Measurements from ENCODE around the gene COCH.
A peak's percentile ranks its signal among the peaks of the same experiment; 100 is the strongest.

The COCH gene

DNA sequence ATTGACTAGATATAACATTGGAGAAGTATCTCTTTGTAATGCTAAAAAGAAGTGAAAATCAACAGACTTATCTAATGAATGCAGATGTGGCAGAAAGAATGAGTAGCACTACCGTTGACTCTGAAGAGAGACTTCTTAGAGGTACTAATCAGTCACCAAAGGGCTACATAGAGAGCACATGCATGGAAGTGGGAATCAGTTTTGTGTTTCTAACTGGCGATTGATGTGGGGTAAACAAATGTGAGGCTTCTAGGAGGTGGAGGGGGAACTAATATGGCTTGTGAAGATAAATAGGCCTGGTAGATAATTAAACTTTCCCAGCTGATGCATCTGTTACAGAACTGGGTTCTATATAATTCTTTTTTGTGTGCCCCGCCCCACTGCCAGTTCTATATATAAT is 10.5 kb downstream of the COCH start:
- TF ChIP-seq, protein P1, sequence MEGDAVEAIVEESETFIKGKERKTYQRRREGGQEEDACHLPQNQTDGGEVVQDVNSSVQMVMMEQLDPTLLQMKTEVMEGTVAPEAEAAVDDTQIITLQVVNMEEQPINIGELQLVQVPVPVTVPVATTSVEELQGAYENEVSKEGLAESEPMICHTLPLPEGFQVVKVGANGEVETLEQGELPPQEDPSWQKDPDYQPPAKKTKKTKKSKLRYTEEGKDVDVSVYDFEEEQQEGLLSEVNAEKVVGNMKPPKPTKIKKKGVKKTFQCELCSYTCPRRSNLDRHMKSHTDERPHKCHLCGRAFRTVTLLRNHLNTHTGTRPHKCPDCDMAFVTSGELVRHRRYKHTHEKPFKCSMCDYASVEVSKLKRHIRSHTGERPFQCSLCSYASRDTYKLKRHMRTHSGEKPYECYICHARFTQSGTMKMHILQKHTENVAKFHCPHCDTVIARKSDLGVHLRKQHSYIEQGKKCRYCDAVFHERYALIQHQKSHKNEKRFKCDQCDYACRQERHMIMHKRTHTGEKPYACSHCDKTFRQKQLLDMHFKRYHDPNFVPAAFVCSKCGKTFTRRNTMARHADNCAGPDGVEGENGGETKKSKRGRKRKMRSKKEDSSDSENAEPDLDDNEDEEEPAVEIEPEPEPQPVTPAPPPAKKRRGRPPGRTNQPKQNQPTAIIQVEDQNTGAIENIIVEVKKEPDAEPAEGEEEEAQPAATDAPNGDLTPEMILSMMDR (IDR thresholded peaks at IDR 0.05; ENCODE audit: low read depth, low read length) = no peak
- no peak overlapping the region for H3K4me3 ChIP-seq (replicated peaks in 1 of 2; ENCODE audit: low read depth in 2 of 2, low read length in 2 of 2)
- DNase-seq (ENCODE audit: low read depth in 2 of 2) = no peak

DNA sequence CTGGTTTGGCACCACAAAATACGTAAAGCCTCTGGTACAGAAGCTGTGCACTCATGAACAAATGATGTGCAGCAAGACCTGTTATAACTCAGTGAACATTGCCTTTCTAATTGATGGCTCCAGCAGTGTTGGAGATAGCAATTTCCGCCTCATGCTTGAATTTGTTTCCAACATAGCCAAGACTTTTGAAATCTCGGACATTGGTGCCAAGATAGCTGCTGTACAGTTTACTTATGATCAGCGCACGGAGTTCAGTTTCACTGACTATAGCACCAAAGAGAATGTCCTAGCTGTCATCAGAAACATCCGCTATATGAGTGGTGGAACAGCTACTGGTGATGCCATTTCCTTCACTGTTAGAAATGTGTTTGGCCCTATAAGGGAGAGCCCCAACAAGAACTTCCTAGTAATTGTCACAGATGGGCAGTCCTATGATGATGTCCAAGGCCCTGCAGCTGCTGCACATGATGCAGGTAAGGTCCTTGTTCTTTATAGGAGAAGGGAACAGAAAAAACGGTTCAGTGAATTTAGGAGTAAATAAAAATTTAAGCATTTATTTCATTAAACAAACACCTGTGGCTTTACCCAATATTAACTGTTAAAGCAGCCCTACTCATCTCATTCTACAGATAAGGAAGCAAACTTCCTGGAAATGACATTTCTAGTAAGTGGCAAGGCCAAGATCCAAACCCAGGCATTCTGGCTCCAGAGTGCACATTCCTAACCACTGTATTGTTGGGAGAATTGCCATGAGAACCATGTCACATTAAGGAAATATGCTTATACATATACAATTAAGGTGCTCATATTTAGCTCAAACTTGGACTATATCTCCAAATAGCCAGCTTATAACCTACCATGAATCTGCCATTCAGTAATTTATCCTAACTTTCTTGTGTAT is 11.7 kb downstream of the COCH start:
- DNase-seq (ENCODE audit: low read depth in 2 of 2) = peak in 1 of 2 donors; percentile 33
- H3K4me3 ChIP-seq (replicated peaks in 1 of 2; ENCODE audit: low read depth in 2 of 2, low read length in 2 of 2) = no peak overlapping the region
- TF ChIP-seq, protein P1 (IDR thresholded peaks at IDR 0.05; ENCODE audit: low read depth, low read length) = no peak

DNA sequence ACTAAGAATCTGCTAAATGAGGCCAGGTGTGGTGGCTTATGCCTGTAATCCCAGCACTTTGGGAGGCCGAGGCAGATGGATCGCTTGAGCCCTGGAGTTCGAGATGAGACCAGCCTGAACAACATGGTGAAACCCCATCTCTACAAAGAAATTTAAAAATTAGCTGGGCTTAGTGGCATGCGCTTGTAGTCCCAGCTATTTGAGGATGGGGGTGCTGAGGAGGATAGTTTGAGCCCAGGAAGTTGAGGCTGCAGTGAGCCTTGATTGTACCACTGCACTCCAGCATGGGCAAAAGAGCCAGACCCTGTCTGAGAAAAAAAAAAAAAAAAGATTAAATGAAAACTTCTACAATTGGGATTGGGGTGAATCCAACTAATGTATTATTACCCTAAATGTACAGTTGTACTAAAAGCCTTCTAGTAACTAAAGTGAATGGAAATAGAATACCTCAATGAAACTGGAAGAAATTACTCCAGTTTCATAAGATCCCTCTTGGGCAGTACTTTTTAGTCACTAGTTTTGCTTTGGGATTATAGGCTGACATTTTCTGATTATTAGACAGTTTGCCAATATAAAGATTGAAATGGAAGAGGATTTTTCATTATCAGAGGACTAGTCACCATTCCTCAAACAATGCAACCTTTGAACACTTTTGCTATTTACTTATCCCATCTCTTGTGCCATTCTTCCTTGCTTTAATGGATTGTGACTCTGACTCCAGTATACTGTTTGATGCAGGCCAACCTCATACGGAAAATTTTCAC is 14.3 kb downstream of the COCH start:
- TF ChIP-seq, protein P1 (IDR thresholded peaks at IDR 0.05; ENCODE audit: low read depth, low read length) = no peak
- no peak for DNase-seq (ENCODE audit: low read depth in 2 of 2)
- no peak overlapping the region for H3K4me3 ChIP-seq (replicated peaks in 1 of 2; ENCODE audit: low read depth in 2 of 2, low read length in 2 of 2)

DNA sequence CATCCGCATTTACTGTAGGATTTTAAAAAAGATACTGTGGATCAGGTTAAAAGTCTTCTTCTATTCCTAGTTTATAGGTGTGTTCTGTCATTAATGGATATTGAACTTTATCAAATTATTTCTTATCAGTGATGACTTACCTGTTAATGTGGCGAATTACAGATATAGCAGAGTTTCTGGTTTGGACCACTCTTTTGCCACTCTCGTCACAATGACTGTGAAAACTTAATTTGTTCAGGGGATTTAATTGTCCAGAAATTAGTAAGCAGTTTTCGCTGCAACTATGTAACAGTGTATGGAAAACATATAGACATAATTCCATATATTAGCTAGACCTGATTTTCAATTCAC is 14.9 kb downstream of the COCH start:
- H3K4me3 ChIP-seq (replicated peaks in 1 of 2; ENCODE audit: low read depth in 2 of 2, low read length in 2 of 2) = no peak overlapping the region
- DNase-seq (ENCODE audit: low read depth in 2 of 2) = no peak
- TF ChIP-seq, protein P1 (IDR thresholded peaks at IDR 0.05; ENCODE audit: low read depth, low read length) = no peak

DNA sequence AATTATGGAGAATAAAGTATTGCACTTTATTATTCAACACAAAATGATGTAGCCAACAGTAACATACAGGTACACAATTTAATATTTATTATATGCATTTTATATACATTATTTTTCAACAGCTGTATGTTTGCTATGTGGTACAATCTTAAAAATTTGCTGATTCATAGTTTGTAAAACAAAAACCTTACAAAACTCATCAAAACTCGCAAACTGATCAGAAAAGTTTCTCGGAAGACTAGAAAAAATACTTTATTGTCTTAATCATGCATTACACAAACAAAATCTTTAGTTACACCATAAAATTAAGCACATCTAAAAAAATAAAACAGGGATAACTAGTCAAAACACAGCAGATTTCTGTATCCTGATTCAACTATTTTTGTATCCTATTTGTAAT is 19.5 kb downstream of the COCH start:
- no peak for DNase-seq (ENCODE audit: low read depth in 2 of 2)
- no peak overlapping the region for H3K4me3 ChIP-seq (replicated peaks in 1 of 2; ENCODE audit: low read depth in 2 of 2, low read length in 2 of 2)
- TF ChIP-seq, protein P1 (IDR thresholded peaks at IDR 0.05; ENCODE audit: low read depth, low read length) = no peak

DNA sequence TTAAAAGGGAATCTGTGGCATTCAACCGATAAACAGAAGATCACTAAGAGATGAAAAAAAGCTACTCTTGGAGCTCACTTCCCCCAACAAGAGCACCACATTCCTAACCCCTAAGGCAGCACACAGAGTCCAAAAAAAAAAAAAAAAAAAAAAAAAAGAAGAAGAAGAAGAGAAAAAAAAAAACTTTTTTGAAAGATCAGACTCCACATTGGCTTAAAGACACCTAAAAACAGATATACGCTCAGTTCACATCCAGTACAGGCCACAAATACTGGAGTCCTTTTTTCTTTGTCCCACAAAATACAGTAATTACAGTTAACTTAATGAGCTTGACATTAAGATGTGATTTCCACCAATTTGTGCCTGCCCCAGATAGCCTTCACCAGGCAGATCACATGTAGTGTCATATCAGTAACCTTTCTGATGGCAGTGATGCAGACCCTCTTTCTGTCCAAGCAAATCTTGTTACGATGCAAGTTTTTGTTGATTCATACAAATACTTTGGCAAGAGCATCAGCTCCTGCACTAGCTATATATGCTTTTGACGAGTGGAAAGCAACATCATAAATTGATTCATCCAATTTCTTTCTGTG is 20.7 kb downstream of the COCH start:
- DNase-seq (ENCODE audit: low read depth in 2 of 2) = no peak
- TF ChIP-seq, protein P1 (IDR thresholded peaks at IDR 0.05; ENCODE audit: low read depth, low read length) = no peak
- no peak overlapping the region for H3K4me3 ChIP-seq (replicated peaks in 1 of 2; ENCODE audit: low read depth in 2 of 2, low read length in 2 of 2)

Data from cardiac fibroblast (primary cell).